ENCODE measurements around the gene C1orf210.

GRCh38 chr1:43272161-43272560 is 13.2 kb downstream of the C1orf210 start:
- TF ChIP-seq EZH2phosphoT487 (IDR thresholded peaks at IDR 0.05; ENCODE audit: insufficient read depth, low read depth) (no peak), EZH2 (IDR thresholded peaks at IDR 0.05; ENCODE audit: insufficient read depth, poor library complexity, severe bottlenecking) (no peak)
